HepG2 (cell line): Measurements from ENCODE around the gene RNF208. TPM values are rescaled to one million over a fixed set of nuclear protein-coding genes. Genes with fewer than 3 reads are reported as not detected.

Source experiments
- AKAP8 ChIP-seq: sonication (generic); formaldehyde crosslinking; IDR thresholded peaks from 2 replicates; pipeline ENCODE4 v1.5.1; 2020; ENCODE audit warnings: mild to moderate bottlenecking, missing genetic modification reagents
- FOXA1 ChIP-seq, 2 experiments: fragments of 450-650 bp in 1 of 2; sonication (generic) in 1 of 2; formaldehyde crosslinking in 1 of 2; IDR thresholded peaks; 2 replicates each; pipeline versions ENCODE4 v1.4.0 to v1.6.1; 2016 to 2020; ENCODE audit warnings: missing genetic modification reagents in 1 of 2
- GATAD2A ChIP-seq: IDR thresholded peaks from 2 replicates; pipeline ENCODE4 v1.6.1; 2016
- IRF2 ChIP-seq: IDR thresholded peaks from 2 replicates; pipeline ENCODE4 v1.6.1; 2018; ENCODE audit warnings: missing genetic modification reagents, missing compliant biosample characterization
- KDM3A ChIP-seq: IDR thresholded peaks from 2 replicates; pipeline ENCODE4 v1.6.1; 2018; ENCODE audit warnings: low read depth, missing compliant biosample characterization
- NPAS2 ChIP-seq: sonication (generic); formaldehyde crosslinking; IDR thresholded peaks from 2 replicates; pipeline ENCODE4 v1.8.0; 2022; ENCODE audit warnings: mild to moderate bottlenecking, missing genetic modification reagents, borderline replicate concordance
- SMARCE1 ChIP-seq: fragments of 450-650 bp; IDR thresholded peaks from 2 replicates; pipeline ENCODE4 v1.6.1; 2017; ENCODE audit warnings: borderline replicate concordance
- SOX13 ChIP-seq, 3 experiments: fragments of 450-650 bp in 1 of 3; sonication (generic) in 1 of 3; formaldehyde crosslinking in 1 of 3; IDR thresholded peaks in 2 of 3; conservative IDR thresholded peaks in 1 of 3; 2 replicates each; pipeline versions ENCODE4 v1.5.0 to v1.6.1; 2016 to 2020; ENCODE audit warnings: antibody characterized with exemption in 1 of 3, mild to moderate bottlenecking in 1 of 3, missing compliant biosample characterization in 1 of 3, missing genetic modification reagents in 1 of 3, moderate library complexity in 1 of 3
- SP2 ChIP-seq: sonication (generic); formaldehyde crosslinking; IDR thresholded peaks from 2 replicates; pipeline ENCODE4 v1.5.1; 2020; ENCODE audit warnings: mild to moderate bottlenecking, missing genetic modification reagents
- SRF ChIP-seq: IDR thresholded peaks from 2 replicates; pipeline ENCODE4 v1.6.1; 2011; ENCODE audit warnings: mild to moderate bottlenecking, low read depth, low read length, moderate library complexity
- ZBTB38 ChIP-seq: sonication (generic); formaldehyde crosslinking; IDR thresholded peaks from 2 replicates; pipeline ENCODE4 v1.5.1; 2020; ENCODE audit warnings: mild to moderate bottlenecking, missing genetic modification reagents
- ZHX2 ChIP-seq, 2 experiments: sonication (generic) in 1 of 2; formaldehyde crosslinking in 1 of 2; IDR thresholded peaks; 2 replicates each; pipeline versions ENCODE4 v1.6.1 to v1.9.0; 2014 to 2022; ENCODE audit warnings: antibody characterized with exemption in 1 of 2, borderline replicate concordance in 1 of 2, inconsistent platforms in 1 of 2, low read depth in 1 of 2, missing genetic modification reagents in 1 of 2
- ZNF17 ChIP-seq: sonication (generic); formaldehyde crosslinking; IDR thresholded peaks from 2 replicates; pipeline ENCODE4 v1.5.0; 2020; ENCODE audit warnings: mild to moderate bottlenecking, missing genetic modification reagents
- ZNF510 ChIP-seq: sonication (generic); formaldehyde crosslinking; IDR thresholded peaks from 2 replicates; pipeline ENCODE4 v1.4.0; 2020; ENCODE audit warnings: low read depth, mild to moderate bottlenecking, missing genetic modification reagents
- ZNF574 ChIP-seq: sonication (generic); formaldehyde crosslinking; IDR thresholded peaks from 2 replicates; pipeline ENCODE4 v1.4.0; 2020; ENCODE audit warnings: missing genetic modification reagents
- ZNF674 ChIP-seq: sonication (generic); formaldehyde crosslinking; IDR thresholded peaks from 2 replicates; pipeline ENCODE4 v1.5.0; 2020; ENCODE audit warnings: low read depth, mild to moderate bottlenecking, missing genetic modification reagents
- ZNF770 ChIP-seq: sonication (generic); formaldehyde crosslinking; IDR thresholded peaks from 2 replicates; pipeline ENCODE4 v1.5.0; 2020; ENCODE audit warnings: mild to moderate bottlenecking, missing genetic modification reagents
- ZNF772 ChIP-seq: sonication (generic); formaldehyde crosslinking; IDR thresholded peaks from 2 replicates; pipeline ENCODE4 v1.5.0; 2020; ENCODE audit warnings: mild to moderate bottlenecking, missing genetic modification reagents
- polyA plus RNA-seq, 8 experiments: library from polyadenylated mRNA; depleted of rRNA in 3 of 8; stranded (reverse) in 7 of 8; unstranded in 1 of 8; fragments of >200 nt; fragmentation: Illumina TruSeq in 4 of 8; extraction: Trizol in 4 of 8; gene quantifications; 2 replicates each; pipeline versions ENCODE4 v1.2.1 to v1.2.3, GENCODE V29; 2011 to 2016; ENCODE audit warnings: low read depth in 4 of 8, missing spikeins in 1 of 8, mixed read lengths in 1 of 8; ENCODE audit not compliant: insufficient read depth in 1 of 8
- total RNA-seq, 5 experiments: library from RNA; depleted of rRNA; stranded (reverse); fragments of >200 nt; fragmentation: Illumina TruSeq; extraction: Trizol; gene quantifications; 2 replicates each; pipeline ENCODE4 v1.2.3, GENCODE V29; 2016; ENCODE audit warnings: low read depth in 1 of 5

The RNF208 gene
- total and polyA plus RNA-seq, 2 of the 13 experiments (the other 11 are each of a cell fraction or from before 2014, with no cell fraction given): 1.6 to 2.1 TPM

GRCh38 chr9:137241490-137242268 is 19.6 kb upstream of the RNF208 start (continued):
- TF ChIP-seq ZHX2 (IDR thresholded peaks at IDR 0.05; ENCODE audit: low read depth) (no peak), ZHX2 (CRISPR knock-in tag; IDR thresholded peaks at IDR 0.05; ENCODE audit: borderline replicate concordance) (no peak), SOX13 (IDR thresholded peaks at IDR 0.05) (no peak), SOX13 (CRISPR knock-in tag; conservative IDR thresholded peaks at IDR 0.05 in 1 of 2, IDR thresholded peaks at IDR 0.05 in 1 of 2) (no peak), SP2 (CRISPR knock-in tag) (peak; percentile 59; the same call in 1 of the 2 replicates), ZNF674 (no peak), AKAP8 (CRISPR knock-in tag) (no peak), NPAS2 (CRISPR knock-in tag) (no peak), FOXA1 (IDR thresholded peaks at IDR 0.05) (no peak), FOXA1 (CRISPR knock-in tag; IDR thresholded peaks at IDR 0.05) (no peak), SMARCE1 (no peak), KDM3A (CRISPR knock-in tag) (no peak), IRF2 (peak; percentile 12; the same call in 1 of the 2 replicates), ZNF510 (no peak), ZBTB38 (CRISPR knock-in tag) (no peak), ZNF574 (CRISPR knock-in tag) (peak; percentile 63; the same call in 1 of the 2 replicates), ZNF17 (CRISPR knock-in tag) (no peak), ZNF770 (CRISPR knock-in tag) (no peak), GATAD2A (CRISPR knock-in tag) (no peak; the same call in none of the 2 replicates), SRF (no peak), ZNF772 (peak; percentile 4; the same call in 1 of the 2 replicates)
